Measurements from ENCODE around the gene OXA1L.

DNA sequence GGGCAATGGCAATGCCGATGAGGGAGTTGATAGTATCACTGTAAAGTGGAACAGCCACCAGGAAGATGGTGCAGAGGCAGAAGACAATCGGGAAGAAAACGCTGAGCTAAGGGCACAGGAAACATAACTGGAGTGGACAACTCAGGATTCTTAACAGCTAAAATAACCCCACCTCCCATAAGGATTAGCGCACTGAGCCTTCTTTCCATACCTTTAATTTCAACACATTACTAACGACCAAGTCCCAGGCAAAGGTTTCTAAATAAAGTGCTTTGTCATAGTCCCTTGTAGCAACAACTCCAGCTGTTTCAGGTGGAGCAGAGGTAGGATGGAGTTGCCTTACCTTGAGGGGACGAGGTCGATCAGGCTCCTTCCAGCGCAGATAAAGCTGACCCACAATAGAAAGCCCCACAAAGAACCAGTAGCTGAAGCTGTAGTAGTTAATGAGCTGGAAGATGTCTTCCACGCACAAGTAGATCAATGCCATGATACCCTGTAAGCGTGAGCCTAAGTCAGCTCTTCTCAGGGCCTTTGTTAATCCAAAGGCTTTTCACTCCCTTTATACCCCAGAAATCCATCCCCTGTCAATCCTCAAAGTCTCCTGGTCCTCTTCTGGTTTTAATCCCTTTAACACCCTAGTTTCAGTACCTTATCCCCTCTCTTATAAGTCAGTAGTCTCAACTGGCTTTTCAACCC is 7.7 kb downstream of the OXA1L start:
- TF ChIP-seq, protein P1, sequence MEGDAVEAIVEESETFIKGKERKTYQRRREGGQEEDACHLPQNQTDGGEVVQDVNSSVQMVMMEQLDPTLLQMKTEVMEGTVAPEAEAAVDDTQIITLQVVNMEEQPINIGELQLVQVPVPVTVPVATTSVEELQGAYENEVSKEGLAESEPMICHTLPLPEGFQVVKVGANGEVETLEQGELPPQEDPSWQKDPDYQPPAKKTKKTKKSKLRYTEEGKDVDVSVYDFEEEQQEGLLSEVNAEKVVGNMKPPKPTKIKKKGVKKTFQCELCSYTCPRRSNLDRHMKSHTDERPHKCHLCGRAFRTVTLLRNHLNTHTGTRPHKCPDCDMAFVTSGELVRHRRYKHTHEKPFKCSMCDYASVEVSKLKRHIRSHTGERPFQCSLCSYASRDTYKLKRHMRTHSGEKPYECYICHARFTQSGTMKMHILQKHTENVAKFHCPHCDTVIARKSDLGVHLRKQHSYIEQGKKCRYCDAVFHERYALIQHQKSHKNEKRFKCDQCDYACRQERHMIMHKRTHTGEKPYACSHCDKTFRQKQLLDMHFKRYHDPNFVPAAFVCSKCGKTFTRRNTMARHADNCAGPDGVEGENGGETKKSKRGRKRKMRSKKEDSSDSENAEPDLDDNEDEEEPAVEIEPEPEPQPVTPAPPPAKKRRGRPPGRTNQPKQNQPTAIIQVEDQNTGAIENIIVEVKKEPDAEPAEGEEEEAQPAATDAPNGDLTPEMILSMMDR (IDR thresholded peaks at IDR 0.05), result no peak
- no peak for TF ChIP-seq POLR2A (IDR thresholded peaks at IDR 0.05)
